CD4-positive, alpha-beta memory T cell (primary cell): Measurements from ENCODE around the gene SLC44A1. TPM values are rescaled to one million over a fixed set of nuclear protein-coding genes. Genes with fewer than 3 reads are reported as not detected.
A peak's percentile ranks its signal among the peaks of the same experiment; 100 is the strongest.

Experiments used
- CTCF ChIA-PET: fragments of 350-600 bp; sonication (Branson Sonifier 250); formaldehyde crosslinking; loops from one replicate; lab custom pipeline; 2021; ENCODE audit warnings: inconsistent platforms; ENCODE audit not compliant: partially characterized antibody; lab: Charles Lee
- POLR2A ChIA-PET: fragments of 350-600 bp; sonication (Branson Sonifier 250); formaldehyde crosslinking; loops from one replicate; lab custom pipeline; 2021; ENCODE audit not compliant: partially characterized antibody; lab: Charles Lee
- DNase-seq, 5 donors: peaks; one replicate each; pipeline versions ENCODE4 v3.0.0 to v3.0.0-alpha.2; 2020 to 2022; ENCODE audit warnings: mixed read lengths in 1 of 5
- H3K27ac ChIP-seq: one replicate; pipeline ENCODE4 v1.7.0; 2013; ENCODE audit warnings: low read depth, low read length
- H3K27me3 ChIP-seq: 2 replicates; pipeline ENCODE4 v1.7.0; 2013; ENCODE audit warnings: mild to moderate bottlenecking, low read length, moderate library complexity; ENCODE audit not compliant: insufficient read depth
- H3K36me3 ChIP-seq: 2 replicates; pipeline ENCODE4 v1.7.0; 2013; ENCODE audit warnings: mild to moderate bottlenecking, low read length, moderate library complexity; ENCODE audit not compliant: insufficient read depth
- H3K4me1 ChIP-seq: 2 replicates; pipeline ENCODE4 v1.7.0; 2013; ENCODE audit warnings: mild to moderate bottlenecking, low read length, moderate library complexity; ENCODE audit not compliant: insufficient read depth
- H3K4me3 ChIP-seq, 2 donors: one replicate each; pipeline ENCODE4 v1.7.0; 2013; ENCODE audit warnings: low read length in 2 of 2, mild to moderate bottlenecking in 1 of 2
- H3K9me3 ChIP-seq, 2 donors: one replicate each; pipeline ENCODE4 v1.7.0; 2013; ENCODE audit warnings: low read length in 2 of 2, control low read depth in 1 of 2; ENCODE audit not compliant: control insufficient read depth in 1 of 2
- H3K27ac Mint-ChIP-seq, 7 donors: one replicate each; pipeline ENCODE4 v1.8.0; 2020 to 2021; ENCODE audit warnings: mixed read lengths in 7 of 7, mild to moderate bottlenecking in 6 of 7, inconsistent platforms in 3 of 7, moderate library complexity in 3 of 7
- H3K27me3 Mint-ChIP-seq, 2 donors: one replicate each; pipeline ENCODE4 v1.8.0; 2020 to 2021; ENCODE audit warnings: mixed read lengths in 2 of 2
- H3K36me3 Mint-ChIP-seq, 2 donors: one replicate each; pipeline ENCODE4 v1.8.0; 2020 to 2021; ENCODE audit warnings: mixed read lengths in 2 of 2, inconsistent platforms in 1 of 2, mild to moderate bottlenecking in 1 of 2
- H3K4me1 Mint-ChIP-seq, 4 donors: one replicate each; pipeline ENCODE4 v1.8.0; 2020 to 2021; ENCODE audit warnings: mixed read lengths in 4 of 4, mild to moderate bottlenecking in 1 of 4
- H3K4me3 Mint-ChIP-seq, 8 donors: one replicate each; pipeline ENCODE4 v1.8.0; 2020 to 2021; ENCODE audit warnings: mixed read lengths in 8 of 8, mild to moderate bottlenecking in 7 of 8, moderate library complexity in 6 of 8, inconsistent platforms in 3 of 8
- H3K9me3 Mint-ChIP-seq, 8 donors: one replicate each; pipeline ENCODE4 v1.8.0; 2020 to 2021; ENCODE audit warnings: mixed read lengths in 8 of 8, mild to moderate bottlenecking in 5 of 8, inconsistent platforms in 3 of 8, moderate library complexity in 1 of 8
- intact Hi-C: fragments of 100-400 bp; cut with micrococcal nuclease; formaldehyde crosslinking; loops from one replicate; pipeline ENCODE4 v1.15.1; 2023
- polyA plus RNA-seq, 2 donors: library from polyadenylated mRNA; unstranded; fragments of 300-500 nt; fragmentation: Illumina TruSeq; gene quantifications; one replicate each; pipeline ENCODE4 v1.2.3, GENCODE V29; 2021
- total RNA-seq, 2 experiments: library from RNA; stranded (reverse); gene quantifications; one replicate each; pipeline ENCODE4 v1.2.3, GENCODE V29; 2021

Gene SLC44A1
- total and polyA plus RNA-seq, 4 experiments from 2014 or later: 13.7 to 33.3 (median 17.4) TPM

GRCh38 chr9:105373723-105374122, 129.3 kb downstream of the SLC44A1 start:
- Histone ChIP-seq H3K4me1 (no peaks in the 10 kb centered on the region), H3K4me3 (no peak overlapping the region), H3K36me3 (no peaks in the 10 kb centered on the region), H3K9me3 (no peaks in the 10 kb centered on the region), H3K27me3 (no peaks in the 10 kb centered on the region), H3K27ac (no peak overlapping the region)
- no peak for DNase-seq
- Mint-ChIP-seq H3K9me3 (no peaks in the 10 kb centered on the region), H3K4me3 (no peak overlapping the region), H3K36me3 (peaks cover 22 to 32% of the 10 kb centered on the region in 2 donors), H3K4me1 (no peaks in the 10 kb centered on the region), H3K27ac (no peak overlapping the region), H3K27me3 (no peaks in the 10 kb centered on the region)
- intact Hi-C loops: no loop called here
- CTCF ChIA-PET: interaction anchor here (1.2 kb wide), 1 partner anchor 15 kb away, joined by 3 read pairs; no protein-coding TSS in a partner anchor
- POLR2A ChIA-PET: no interaction called here

GRCh38 chr9:105375323-105375722, 130.9 kb downstream of the SLC44A1 start:
- Mint-ChIP-seq H3K9me3 (no peaks in the 10 kb centered on the region), H3K27me3 (no peaks in the 10 kb centered on the region), H3K27ac (no peak overlapping the region), H3K4me3 (no peak overlapping the region), H3K36me3 (peaks cover 24 to 32% of the 10 kb centered on the region in 2 donors), H3K4me1 (no peaks in the 10 kb centered on the region)
- no peaks in the 10 kb centered on the region for H3K9me3 ChIP-seq
- ChIA-PET CTCF (no interaction called here), POLR2A (interaction anchor here (0.8 kb wide), 1 partner anchor 130 kb away, joined by 3 read pairs; no protein-coding TSS in a partner anchor)
- no peak overlapping the region for H3K27ac ChIP-seq
- no peaks in the 10 kb centered on the region for H3K36me3 ChIP-seq
- H3K27me3 ChIP-seq: no peaks in the 10 kb centered on the region
- no peaks in the 10 kb centered on the region for H3K4me1 ChIP-seq
- no peak overlapping the region for H3K4me3 ChIP-seq
- DNase-seq: no peak
- intact Hi-C loops: no loop called here

- H3K27me3 Mint-ChIP-seq: no peaks in the 10 kb centered on the region
Measured at GRCh38 chr9:105376893-105377292, 132.4 kb downstream of the SLC44A1 start.

GRCh38 chr9:105385381-105385985, 141.0 kb downstream of the SLC44A1 start:
- Mint-ChIP-seq H3K4me3 (peak overlapping the region; percentile 79 to 94 (median 90)), H3K9me3 (peaks cover 0 to 2% (median 0%) of the 10 kb centered on the region in 8 donors), H3K36me3 (peaks cover 3 to 6% of the 10 kb centered on the region in 2 donors), H3K27me3 (peaks cover 0 to 1% of the 10 kb centered on the region in 2 donors), H3K4me1 (peaks cover 11 to 16% (median 13%) of the 10 kb centered on the region in 4 donors), H3K27ac (peak overlapping the region in 5 of 7 donors; percentile 1 to 83 (median 74))
- DNase-seq: peak in 4 of 5 donors; percentile 23 to 33 (median 28)
- Histone ChIP-seq H3K27me3 (no peaks in the 10 kb centered on the region), H3K4me1 (peaks cover 10% of the 10 kb centered on the region), H3K36me3 (no peaks in the 10 kb centered on the region), H3K4me3 (peak overlapping the region; percentile 15 to 45), H3K27ac (no peak overlapping the region), H3K9me3 (no peaks in the 10 kb centered on the region)
- POLR2A ChIA-PET: interaction anchor here (1.1 kb wide), 1 partner anchor 141 kb away, joined by 3 read pairs; the partner anchor contains the start of gene SLC44A1
- CTCF ChIA-PET: interaction anchor here (0.9 to 1.1 kb wide), 3 partner anchors 11 to 522 kb away, joined by 3 read pairs; no protein-coding TSS in a partner anchor
- intact Hi-C loops: loop anchor here (10.0 kb wide), 1 partner anchor 169 kb away; the partner anchor contains the start of gene FKTN

More at GRCh38 chr9:105376893-105377292, 132.4 kb downstream of the SLC44A1 start:
- intact Hi-C loops: no loop called here
- no peaks in the 10 kb centered on the region for H3K4me1 ChIP-seq
- no peaks in the 10 kb centered on the region for H3K27me3 ChIP-seq
- no peak for DNase-seq
- ChIA-PET POLR2A (no interaction called here), CTCF (interaction anchor here (0.5 kb wide), 1 partner anchor 14 kb away, joined by 3 read pairs; no protein-coding TSS in a partner anchor)
- H3K4me3 ChIP-seq: no peak overlapping the region
- peaks cover 0 to 2% (median 0%) of the 10 kb centered on the region in 8 donors for H3K9me3 Mint-ChIP-seq
- no peak overlapping the region for H3K27ac ChIP-seq
- H3K9me3 ChIP-seq: no peaks in the 10 kb centered on the region
- H3K4me3 Mint-ChIP-seq: no peak overlapping the region
- no peaks in the 10 kb centered on the region for H3K4me1 Mint-ChIP-seq
- H3K36me3 Mint-ChIP-seq: peaks cover 20 to 26% of the 10 kb centered on the region in 2 donors
- H3K36me3 ChIP-seq: no peaks in the 10 kb centered on the region
- no peak overlapping the region for H3K27ac Mint-ChIP-seq

DNA sequence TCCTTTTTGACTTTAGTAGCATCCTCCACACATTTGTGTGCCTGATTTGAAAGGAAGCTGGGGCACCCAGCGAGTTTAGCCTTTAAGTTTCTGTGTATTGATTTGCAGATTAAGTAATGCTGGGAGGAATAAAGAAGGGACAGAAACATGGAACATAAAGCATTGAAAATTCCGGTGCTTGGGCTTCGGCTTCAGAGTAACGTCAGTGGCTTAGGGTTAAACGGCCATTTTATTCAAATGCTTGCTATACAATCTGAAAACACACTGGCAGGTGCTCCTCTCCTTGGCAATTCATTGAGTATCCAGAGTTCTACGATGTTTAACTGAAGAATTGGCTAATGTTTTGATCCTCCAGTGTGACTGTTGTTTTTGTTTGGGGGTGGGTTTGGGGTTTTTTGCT, 145.3 kb downstream of the SLC44A1 start:
- H3K36me3 Mint-ChIP-seq: no peaks in the 10 kb centered on the region
- no peak overlapping the region for H3K4me3 Mint-ChIP-seq
- ChIA-PET POLR2A (no interaction called here), CTCF (interaction anchor here (0.7 to 1.4 kb wide), 3 partner anchors 16 to 169 kb away, joined by 3 to 4 read pairs (median 3); partner anchors contain the start of gene SLC44A1)
- H3K27ac ChIP-seq: no peak overlapping the region
- no peak overlapping the region for H3K4me3 ChIP-seq
- intact Hi-C loops: loop anchor here (10.0 kb wide), 1 partner anchor 165 kb away; the partner anchor contains the start of gene FKTN
- H3K4me1 Mint-ChIP-seq: peaks cover 9 to 12% (median 10%) of the 10 kb centered on the region in 4 donors
- no peaks in the 10 kb centered on the region for H3K36me3 ChIP-seq
- H3K27me3 ChIP-seq: no peaks in the 10 kb centered on the region
- H3K9me3 Mint-ChIP-seq: no peaks in the 10 kb centered on the region
- no peak overlapping the region for H3K27ac Mint-ChIP-seq
- H3K27me3 Mint-ChIP-seq: peaks cover 0 to 3% of the 10 kb centered on the region in 2 donors
- peaks cover 10% of the 10 kb centered on the region for H3K4me1 ChIP-seq
- no peaks in the 10 kb centered on the region for H3K9me3 ChIP-seq
- no peak for DNase-seq

DNA sequence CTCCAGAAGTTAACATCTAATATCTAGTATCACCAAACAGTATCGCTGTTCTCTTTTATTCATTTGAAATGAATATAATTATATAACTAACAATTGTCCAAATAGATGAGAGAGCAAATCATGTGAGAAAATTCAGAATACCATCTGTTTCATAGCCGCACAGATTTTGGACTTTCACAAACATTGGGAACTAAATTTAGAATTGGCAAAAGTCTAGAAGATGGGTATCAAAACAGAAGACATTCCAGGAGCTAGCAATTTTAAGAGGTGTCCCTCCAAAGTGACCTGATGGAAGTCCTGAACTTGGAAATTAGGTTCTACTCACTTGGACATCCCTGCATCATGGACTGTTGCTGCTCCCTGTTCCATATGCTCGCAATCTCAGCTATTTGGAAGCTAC, 146.4 kb downstream of the SLC44A1 start:
- H3K36me3 Mint-ChIP-seq: peaks cover 0 to 3% of the 10 kb centered on the region in 2 donors
- H3K9me3 ChIP-seq: no peaks in the 10 kb centered on the region
- H3K4me3 Mint-ChIP-seq: no peak overlapping the region
- no peak for DNase-seq
- H3K4me1 ChIP-seq: peaks cover under 1% of the 10 kb centered on the region
- ChIA-PET CTCF (interaction anchor here (0.7 to 1.4 kb wide), 3 partner anchors 14 to 147 kb away, joined by 3 to 4 read pairs (median 3); partner anchors contain the start of gene SLC44A1), POLR2A (no interaction called here)
- H3K4me3 ChIP-seq: no peak overlapping the region
- no peaks in the 10 kb centered on the region for H3K9me3 Mint-ChIP-seq
- H3K27me3 ChIP-seq: no peaks in the 10 kb centered on the region
- peaks cover under 1 to 2% (median 1%) of the 10 kb centered on the region in 4 donors for H3K4me1 Mint-ChIP-seq
- H3K27ac ChIP-seq: no peak overlapping the region
- no peaks in the 10 kb centered on the region for H3K36me3 ChIP-seq
- intact Hi-C loops: no loop called here
- peaks cover 0 to 8% of the 10 kb centered on the region in 2 donors for H3K27me3 Mint-ChIP-seq
- no peak overlapping the region for H3K27ac Mint-ChIP-seq

DNA sequence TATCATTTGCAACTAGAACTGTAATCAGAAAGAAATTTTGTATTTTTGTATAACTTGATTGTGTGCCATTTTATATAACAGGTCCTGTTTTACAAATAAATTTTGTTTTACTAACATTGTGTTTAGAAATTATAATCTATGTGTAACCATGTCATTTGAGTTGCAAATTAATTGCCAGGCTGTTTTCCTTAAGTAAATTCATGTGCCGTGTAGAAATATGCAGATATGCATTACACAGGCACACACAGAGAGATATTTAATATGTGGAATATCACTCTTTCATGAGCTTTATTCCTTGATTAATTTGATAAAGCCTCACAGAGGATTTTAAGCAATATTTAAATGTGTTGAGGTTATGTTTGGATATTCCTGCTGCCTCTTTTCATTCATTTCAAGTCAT, 146.8 kb downstream of the SLC44A1 start:
- Mint-ChIP-seq H3K4me1 (no peaks in the 10 kb centered on the region), H3K27ac (no peak overlapping the region), H3K4me3 (no peak overlapping the region), H3K27me3 (peaks cover 2 to 12% of the 10 kb centered on the region in 2 donors), H3K36me3 (peaks cover 0 to 3% of the 10 kb centered on the region in 2 donors), H3K9me3 (no peaks in the 10 kb centered on the region)
- POLR2A ChIA-PET: no interaction called here
- intact Hi-C loops: no loop called here
- no peak for DNase-seq
- Histone ChIP-seq H3K36me3 (no peaks in the 10 kb centered on the region), H3K4me1 (no peaks in the 10 kb centered on the region), H3K27ac (no peak overlapping the region), H3K9me3 (no peaks in the 10 kb centered on the region), H3K4me3 (no peak overlapping the region), H3K27me3 (no peaks in the 10 kb centered on the region)
- CTCF ChIA-PET: no interaction called here
